NCI-H460 (cell line): ENCODE results near the gene CLTCL1. TPM values are rescaled to one million over a fixed set of nuclear protein-coding genes. Genes with fewer than 3 reads are reported as not detected.
"Not testable (repeated sequence)": the region's sequence is repeated elsewhere in the genome, so short reads cannot be mapped to it uniquely, and the experiment has no call there.

Experiments
- DNase-seq: peaks from one replicate; pipeline ENCODE4 v3.0.0-alpha.2; 2016; ENCODE audit warnings: low read depth; ENCODE audit errors: extremely low read depth
- total RNA-seq: library from RNA; depleted of rRNA; stranded (reverse); fragments of >200 nt; shearing (Covaris generic); gene quantifications from 2 replicates; pipeline ENCODE4 v1.2.3, GENCODE V29; 2014

CLTCL1 gene
- total RNA-seq, 1 experiment from 2014 or later = 2.0 TPM

DNA sequence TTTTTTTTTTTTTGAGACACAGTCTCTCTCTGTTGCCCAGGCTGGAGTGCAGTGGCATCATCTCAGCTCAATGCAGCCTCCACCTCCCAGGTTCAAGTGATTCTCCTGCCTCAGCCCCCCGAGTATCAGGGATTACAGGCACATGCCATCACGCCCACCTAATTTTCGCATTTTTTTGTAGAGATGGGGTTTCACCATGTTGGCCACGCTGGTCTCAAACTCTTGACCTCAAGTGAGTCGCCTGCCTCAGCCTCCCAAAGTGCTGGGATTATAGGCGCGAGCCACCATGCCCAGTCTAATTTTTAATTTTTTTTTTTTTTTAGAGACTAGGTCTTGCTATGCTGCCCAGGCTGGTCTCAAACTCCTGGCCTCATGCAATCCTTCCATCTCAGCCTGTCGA lies 35.2 kb downstream of the CLTCL1 start:
- DNase-seq = not testable (repeated sequence)

DNA sequence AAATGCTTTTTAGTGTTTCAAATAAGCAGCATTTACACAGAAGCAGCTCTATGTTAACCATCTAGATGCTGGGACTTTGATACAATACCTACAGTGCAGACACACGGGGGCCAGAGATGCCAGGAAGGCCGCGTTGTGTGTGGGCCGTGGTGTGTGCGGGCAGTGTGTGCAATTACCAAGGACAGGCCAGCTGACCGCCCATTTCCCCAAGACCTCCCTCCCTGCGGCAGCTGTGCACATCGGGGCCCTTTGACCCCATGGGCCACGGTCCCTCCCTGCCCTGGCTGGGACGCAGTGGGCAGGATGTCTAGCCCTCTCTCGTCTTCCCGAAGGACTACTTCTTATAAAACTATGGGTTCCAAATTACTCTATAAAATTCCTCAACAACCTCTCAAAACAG lies 38.4 kb downstream of the CLTCL1 start:
- DNase-seq = no peak

DNA sequence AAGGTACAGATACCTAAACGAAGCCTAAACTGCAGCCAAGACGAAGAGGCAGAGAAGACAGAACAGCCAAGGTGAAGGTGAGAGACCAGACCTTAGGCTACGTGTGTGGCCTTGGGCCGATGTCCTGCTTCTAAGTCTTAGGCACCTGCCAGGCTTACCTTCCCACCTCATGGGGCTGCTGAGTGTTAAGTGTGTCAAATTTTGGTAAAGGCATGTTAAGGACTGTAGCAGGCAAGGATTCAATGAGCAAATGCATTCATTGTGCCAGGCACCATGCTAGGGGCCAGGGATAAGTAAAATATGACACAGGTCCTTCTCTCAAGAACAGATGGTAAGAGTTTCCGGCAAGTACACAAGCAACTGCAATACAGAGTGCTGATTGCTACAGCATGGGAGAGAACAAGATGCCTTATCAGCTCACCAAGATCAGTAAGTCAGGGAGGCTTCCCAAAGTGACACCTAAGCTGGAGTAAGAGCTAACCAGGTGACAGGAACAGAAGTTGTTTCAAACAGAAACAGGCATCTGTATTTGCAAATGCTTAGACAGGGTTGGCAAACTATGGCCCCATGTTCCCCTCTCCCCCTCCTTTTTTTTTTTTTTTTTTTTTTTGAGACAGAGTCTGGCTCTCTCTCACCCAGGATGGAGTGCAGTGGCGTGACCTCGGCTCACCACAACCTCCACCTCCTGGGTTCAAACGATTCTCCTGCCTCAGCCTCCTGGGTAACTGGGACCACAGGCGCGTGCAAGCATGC lies 46.7 kb downstream of the CLTCL1 start:
- DNase-seq = no peak

DNA sequence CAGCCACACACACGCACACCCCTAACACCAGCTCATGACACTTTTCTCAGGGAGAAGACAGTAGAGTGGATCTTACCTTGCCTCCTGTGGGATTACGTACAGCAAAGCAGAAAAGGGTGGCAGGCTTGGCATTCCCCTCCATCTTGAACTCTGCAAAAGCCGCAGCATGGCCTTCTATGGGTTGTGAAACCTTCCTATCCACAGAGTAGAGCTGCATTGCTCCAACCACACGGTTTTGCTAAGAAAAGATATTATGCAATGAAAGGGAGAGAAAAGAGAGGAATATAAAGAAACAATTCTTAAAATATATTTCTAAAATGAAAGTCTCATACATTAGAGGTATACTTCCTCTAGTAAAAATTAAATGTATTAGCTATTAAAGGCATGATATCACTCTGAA lies 48.8 kb downstream of the CLTCL1 start:
- no peak for DNase-seq

DNA sequence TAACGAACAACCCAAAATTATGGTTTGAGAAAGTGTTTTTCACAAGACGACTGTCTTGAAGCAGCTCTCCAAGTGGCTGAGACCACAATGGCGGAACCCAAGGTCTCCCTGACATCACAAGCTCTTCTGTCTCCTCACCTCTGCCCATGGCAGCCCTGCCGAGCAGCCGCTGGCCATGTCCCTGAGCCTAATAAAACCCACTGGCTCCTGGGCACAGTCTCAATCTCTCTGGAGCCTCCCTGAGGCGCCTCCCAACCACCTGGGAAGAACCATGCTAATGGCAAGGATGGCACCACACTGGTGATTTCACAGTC lies 50.0 kb downstream of the CLTCL1 start:
- DNase-seq = no peak

DNA sequence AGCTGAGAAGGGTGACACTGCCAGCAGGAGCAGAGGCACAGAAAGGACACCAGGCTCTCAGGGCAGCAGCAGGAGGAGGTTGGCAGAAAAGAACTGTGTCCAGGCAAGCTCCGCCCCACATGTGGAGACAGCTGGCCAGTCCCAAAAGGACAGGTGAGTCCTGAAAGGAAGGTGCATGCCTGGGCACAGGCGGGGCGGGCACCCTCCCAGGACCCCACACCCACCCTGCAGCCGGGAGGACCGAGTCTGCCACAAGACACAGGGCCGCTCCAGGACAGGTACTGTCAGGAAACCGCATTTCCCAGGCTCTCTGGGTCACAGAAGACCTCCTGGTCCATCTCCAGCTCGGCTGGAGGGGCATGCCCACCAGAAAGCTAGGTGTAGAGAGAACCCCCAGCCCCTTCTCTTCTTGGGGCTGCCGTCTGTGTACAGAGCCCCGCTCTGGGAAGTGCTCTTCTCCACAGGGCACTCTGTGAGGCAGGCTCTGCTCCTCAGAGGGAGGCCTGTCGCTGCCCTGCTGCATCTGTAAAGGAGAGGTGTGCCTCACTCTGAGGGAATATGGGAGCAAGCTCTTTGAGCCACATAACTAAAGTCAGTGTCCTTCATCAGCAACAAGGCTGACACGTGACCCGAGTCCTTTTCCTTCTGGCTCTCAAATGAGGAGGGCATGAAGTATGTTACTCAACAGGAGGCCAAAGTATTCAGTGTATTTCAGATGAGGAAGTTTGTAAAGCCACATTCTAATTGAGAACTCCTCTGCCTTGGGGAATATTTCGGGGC lies 50.5 kb downstream of the CLTCL1 start:
- DNase-seq = no peak

- no peak for DNase-seq
Observed at GRCh38 chr22:19239464-19239863, 52.1 kb downstream of the CLTCL1 start.

DNA sequence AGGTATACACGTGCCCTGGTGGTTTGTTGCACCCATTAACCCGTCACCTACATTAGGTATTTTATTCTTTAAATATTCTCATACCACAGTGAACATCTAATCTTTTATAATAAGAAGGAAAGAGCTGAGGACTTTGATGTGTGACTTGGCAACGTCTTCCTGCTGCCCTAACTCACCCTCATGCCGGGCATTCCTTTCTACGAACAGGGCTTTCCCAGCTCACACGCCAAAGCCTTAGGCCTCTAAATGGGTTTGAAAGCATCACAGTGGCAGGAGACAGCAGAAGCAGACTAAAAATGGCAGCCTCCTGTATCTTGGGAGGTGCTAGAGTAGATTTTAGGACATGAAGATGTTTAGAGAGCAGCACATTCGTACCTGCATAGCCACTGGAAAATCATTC lies 52.6 kb downstream of the CLTCL1 start:
- DNase-seq = no peak

- DNase-seq = no peak
Observed at GRCh38 chr22:19235874-19236273, 55.6 kb downstream of the CLTCL1 start.

DNA sequence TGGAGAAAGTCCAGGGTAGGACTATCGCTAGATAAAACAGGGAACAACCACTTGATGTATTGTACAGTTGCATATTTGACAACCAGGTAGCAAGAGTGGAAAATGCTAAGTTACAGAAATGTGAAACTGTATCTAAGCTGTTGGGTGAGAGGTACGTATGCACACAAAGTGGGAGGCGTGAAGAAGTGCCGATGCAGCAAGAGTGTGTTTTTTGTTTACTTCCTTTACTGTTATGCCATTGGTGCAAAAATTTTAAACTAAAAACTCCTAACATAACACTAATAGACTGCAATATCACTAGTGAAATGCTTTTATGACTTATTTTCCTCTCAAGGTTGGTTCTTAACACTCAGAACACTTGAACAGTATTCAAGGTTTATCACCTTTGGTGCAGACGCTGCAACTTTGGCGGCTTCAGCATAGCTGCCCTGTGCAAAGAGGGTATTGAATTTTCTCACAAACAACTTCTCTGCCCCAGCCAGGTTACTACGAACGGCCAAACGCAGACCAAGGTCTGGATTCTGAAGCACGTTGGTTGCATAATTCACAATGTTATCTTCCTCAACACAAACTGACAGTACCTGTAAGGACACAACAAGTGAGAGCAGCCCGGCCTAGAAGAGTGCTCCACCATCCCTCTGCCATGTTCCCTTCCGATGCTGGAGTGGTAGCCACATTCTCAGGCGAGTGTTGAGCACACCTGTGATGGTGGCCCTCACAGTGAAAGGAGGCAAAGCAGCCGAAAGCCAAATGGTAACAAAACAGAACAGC lies 57.2 kb downstream of the CLTCL1 start:
- no peak for DNase-seq

- DNase-seq = no peak
Observed at GRCh38 chr22:19233189-19233661, 58.3 kb downstream of the CLTCL1 start.

- no peak for DNase-seq
Observed at GRCh38 chr22:19232623-19233022, 58.9 kb downstream of the CLTCL1 start.

DNA sequence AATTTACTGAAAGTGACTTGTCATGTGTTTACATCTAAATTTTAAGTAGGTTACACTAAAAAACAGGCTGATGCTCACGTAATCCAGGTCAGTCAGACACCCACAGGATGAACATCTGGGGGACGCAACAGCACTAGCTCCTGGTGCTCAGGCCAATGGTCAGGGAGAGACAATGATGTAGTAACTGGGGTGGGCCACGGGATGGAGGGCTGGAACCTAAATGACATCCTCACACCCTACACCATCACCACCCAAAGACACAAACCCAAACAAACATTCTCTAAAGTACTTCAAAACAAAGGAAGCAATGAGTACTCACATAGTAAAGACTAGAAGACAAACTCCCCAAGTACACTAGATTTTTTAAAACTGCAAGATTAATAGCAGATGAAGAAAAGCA lies 59.5 kb downstream of the CLTCL1 start:
- no peak for DNase-seq

GRCh38 chr22:19229600-19229999 lies 61.9 kb downstream of the CLTCL1 start:
- DNase-seq = no peak

DNA sequence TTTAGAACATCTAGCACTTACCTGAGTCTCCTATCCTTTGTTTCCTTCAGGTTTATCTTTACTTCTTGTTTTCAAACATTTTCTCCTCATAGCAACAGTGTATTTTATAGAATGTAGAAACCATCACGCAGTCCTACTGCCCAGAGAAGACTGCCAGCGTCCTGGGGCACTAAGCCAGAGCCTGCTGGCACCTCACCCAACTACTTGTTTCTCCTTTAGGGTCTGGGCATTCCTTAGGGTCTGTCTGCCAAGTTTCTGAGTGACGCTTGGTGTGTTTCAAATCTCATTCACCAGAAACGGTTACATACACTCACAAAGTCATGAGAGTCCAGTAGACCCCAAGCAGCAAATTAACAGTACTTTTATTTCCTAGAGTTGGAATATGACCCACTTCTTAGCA lies 63.3 kb downstream of the CLTCL1 start:
- no peak for DNase-seq

DNA sequence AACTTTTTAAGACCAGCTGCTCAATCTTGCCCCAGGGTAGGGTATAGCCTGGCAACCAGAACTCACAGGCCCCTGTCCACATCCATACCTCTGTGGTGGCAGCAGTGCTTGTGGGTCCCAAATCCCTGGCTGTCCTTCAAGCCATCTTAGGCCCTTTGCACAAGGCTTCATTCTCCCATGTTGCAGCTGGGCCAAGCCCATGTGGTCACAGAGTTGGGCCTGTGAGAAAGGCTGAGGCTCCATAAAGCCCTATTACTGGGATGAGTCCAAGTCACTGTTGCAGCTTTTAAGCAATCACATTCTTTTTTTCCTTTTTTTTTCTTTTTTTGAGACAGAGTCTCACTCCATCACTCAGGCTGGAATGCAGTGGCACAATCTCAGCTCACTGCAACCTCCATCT lies 65.1 kb downstream of the CLTCL1 start:
- DNase-seq = no peak

- DNase-seq = no peak
Observed at GRCh38 chr22:19225560-19225959, 66.0 kb downstream of the CLTCL1 start.

- DNase-seq = no peak
Observed at GRCh38 chr22:19224985-19225384, 66.5 kb downstream of the CLTCL1 start.

- DNase-seq = no peak
Observed at GRCh38 chr22:19224557-19224956, 67.0 kb downstream of the CLTCL1 start.

- no peak for DNase-seq
Observed at GRCh38 chr22:19223617-19224016, 67.9 kb downstream of the CLTCL1 start.

GRCh38 chr22:19223110-19223509 lies 68.4 kb downstream of the CLTCL1 start:
- no peak for DNase-seq
